AG08395 (cell line): ENCODE measurements around the gene SCN9A.

Experiments used
- DNase-seq: peaks from one replicate; pipeline ENCODE4 v3.0.0; 2012; ENCODE audit warnings: mixed read lengths, low spot score

SCN9A gene

GRCh38 chr2:166173263-166173662 lies 202.5 kb downstream of the SCN9A start:
- DNase-seq = no peak

GRCh38 chr2:166171216-166171615 lies 204.5 kb downstream of the SCN9A start:
- no peak for DNase-seq

- DNase-seq = no peak
Measured at GRCh38 chr2:166170356-166170755, 205.4 kb downstream of the SCN9A start.

GRCh38 chr2:166167449-166167848 lies 208.3 kb downstream of the SCN9A start:
- no peak for DNase-seq

GRCh38 chr2:166163775-166164174 lies 212.0 kb downstream of the SCN9A start:
- DNase-seq = no peak

- no peak for DNase-seq
Measured at GRCh38 chr2:166158546-166158945, 217.2 kb downstream of the SCN9A start.

- no peak for DNase-seq
Measured at GRCh38 chr2:166157578-166157977, 218.2 kb downstream of the SCN9A start.

- no peak for DNase-seq
Measured at GRCh38 chr2:166156985-166157490, 218.7 kb downstream of the SCN9A start.

GRCh38 chr2:166155589-166155988 lies 220.2 kb downstream of the SCN9A start:
- no peak for DNase-seq

- DNase-seq = no peak
Measured at GRCh38 chr2:166154685-166155338, 220.9 kb downstream of the SCN9A start.

- no peak for DNase-seq
Measured at GRCh38 chr2:166152064-166152463, 223.7 kb downstream of the SCN9A start.

GRCh38 chr2:166148500-166149400 lies 227.0 kb downstream of the SCN9A start:
- no peak for DNase-seq

GRCh38 chr2:166147883-166148282 lies 227.9 kb downstream of the SCN9A start:
- no peak for DNase-seq
